ENCODE measurements around the gene DUSP19.

DUSP19 gene

GRCh38 chr2:183126635-183127034 is 48.1 kb downstream of the DUSP19 start:
- no peak for DNase-seq

GRCh38 chr2:183134016-183134415 is 55.5 kb downstream of the DUSP19 start:
- DNase-seq, result no peak

- no peak for DNase-seq
Measured at GRCh38 chr2:183148955-183149354, 70.4 kb downstream of the DUSP19 start.

GRCh38 chr2:183149489-183149888 is 70.9 kb downstream of the DUSP19 start:
- no peak for DNase-seq

All from NCI-H82 (cell line).